ENCODE measurements around the gene HRK.

HRK gene

DNA sequence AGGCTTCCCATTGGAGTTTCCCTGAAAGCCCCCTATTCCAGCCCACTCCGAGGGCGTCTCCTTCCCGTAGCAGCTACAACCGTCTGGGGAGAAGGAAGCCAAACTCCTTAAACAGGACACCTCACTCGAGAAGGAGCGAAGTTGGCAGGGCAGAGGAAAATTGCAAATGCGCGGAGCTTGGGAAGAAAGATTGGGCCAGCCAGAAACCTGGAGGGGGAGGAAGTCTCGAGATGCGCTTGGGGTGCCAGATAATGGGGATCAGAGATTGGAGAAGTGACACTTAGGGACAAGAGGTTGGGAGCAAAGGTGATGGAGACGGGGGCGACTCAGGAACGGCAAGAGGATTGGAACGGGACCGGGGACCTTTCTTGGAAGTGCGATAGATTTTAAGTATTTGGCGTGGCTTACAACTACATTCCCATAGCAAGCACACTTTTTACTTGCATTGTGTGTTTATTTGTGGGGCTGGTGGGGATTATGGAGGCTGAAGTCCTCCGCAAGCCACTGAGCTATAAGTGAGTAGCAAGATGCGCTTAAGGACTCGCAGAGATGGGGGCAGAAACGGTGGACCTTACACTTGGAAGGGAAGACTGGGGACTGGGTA lies 926 bp downstream of the HRK start:
- TF ChIP-seq POLR2AphosphoS5 (IDR thresholded peaks at IDR 0.05; ENCODE audit: borderline replicate concordance, low read depth, low read length) (no peak), EZH2 (IDR thresholded peaks at IDR 0.05) (no peak), FOXP2 (optimal IDR thresholded peaks at IDR 0.05; ENCODE audit: control extremely low read depth, extremely low read length, insufficient read depth) (no peak)
- Histone ChIP-seq H3K36me3 (ENCODE audit: insufficient read depth, low read length) (no peaks in the 10 kb centered on the region), H3K4me3 (peak overlapping the region; percentile 75), H3K9me3 (ENCODE audit: low read depth, low read length) (no peaks in the 10 kb centered on the region), H3K27ac (no peak overlapping the region), H3K9ac (ENCODE audit: insufficient read length) (peak overlapping the region; percentile 57)
- no peak for DNase-seq (ENCODE audit: low read depth, low spot score)

- Histone ChIP-seq H3K4me3 (peak overlapping the region; percentile 75), H3K9me3 (ENCODE audit: low read depth, low read length) (no peaks in the 10 kb centered on the region), H3K9ac (ENCODE audit: insufficient read length) (peak overlapping the region; percentile 57), H3K36me3 (ENCODE audit: insufficient read depth, low read length) (no peaks in the 10 kb centered on the region), H3K27ac (no peak overlapping the region)
- no peak for DNase-seq (ENCODE audit: low read depth, low spot score)
- TF ChIP-seq EZH2 (IDR thresholded peaks at IDR 0.05) (no peak), FOXP2 (optimal IDR thresholded peaks at IDR 0.05; ENCODE audit: control extremely low read depth, extremely low read length, insufficient read depth) (no peak), POLR2AphosphoS5 (IDR thresholded peaks at IDR 0.05; ENCODE audit: borderline replicate concordance, low read depth, low read length) (no peak)
Measured at GRCh38 chr12:116879509-116880212, 1.6 kb downstream of the HRK start.

GRCh38 chr12:116878567-116879508 lies 2.4 kb downstream of the HRK start:
- DNase-seq (ENCODE audit: low read depth, low spot score) = no peak
- Histone ChIP-seq H3K36me3 (ENCODE audit: insufficient read depth, low read length) (no peaks in the 10 kb centered on the region), H3K27ac (no peak overlapping the region), H3K9ac (ENCODE audit: insufficient read length) (peak overlapping the region; percentile 55), H3K9me3 (ENCODE audit: low read depth, low read length) (no peaks in the 10 kb centered on the region), H3K4me3 (peak overlapping the region; percentile 75)
- no peak for TF ChIP-seq EZH2 (IDR thresholded peaks at IDR 0.05)

DNA sequence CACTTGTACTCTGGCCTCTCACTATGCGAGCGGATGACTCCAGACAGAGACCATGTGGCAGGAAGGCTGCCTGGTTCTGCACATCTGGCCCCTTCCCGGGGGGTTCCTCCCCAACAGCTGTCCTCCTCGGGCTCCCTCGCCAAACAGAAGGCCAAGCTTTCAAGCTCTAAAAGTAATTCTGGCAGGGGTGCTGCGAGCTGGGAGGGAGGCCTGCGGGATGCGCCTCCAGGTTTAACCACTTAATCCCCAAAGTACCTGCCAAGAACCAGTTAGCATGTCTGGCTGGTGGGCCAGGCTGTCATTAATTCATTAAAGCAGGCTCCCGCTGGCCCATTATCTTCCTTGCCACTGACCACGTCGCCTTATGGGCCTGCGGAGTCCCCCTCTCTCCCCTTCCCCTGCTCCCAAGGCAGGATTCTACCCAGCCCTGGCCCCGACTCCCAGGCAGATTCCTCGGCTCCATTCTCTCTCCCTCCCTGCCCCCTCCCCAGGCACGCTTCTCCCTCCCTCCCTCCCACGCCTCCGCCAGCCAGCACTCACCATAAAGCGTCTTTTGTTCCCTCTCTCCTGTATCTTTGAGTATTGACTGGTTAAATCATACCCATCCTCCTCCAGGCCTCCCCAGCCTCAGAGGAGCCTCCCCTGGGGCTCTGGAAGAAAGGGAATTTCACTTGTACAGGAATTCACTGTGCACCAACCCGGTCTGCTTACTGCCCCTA lies 4.9 kb downstream of the HRK start:
- 0 out of 2 replicates have a peak overlapping the region, but pooled peaks have one; percentile 25 for H3K27ac ChIP-seq
- peak overlapping the region; percentile 58 for H3K4me3 ChIP-seq
- no peaks in the 10 kb centered on the region for H3K36me3 ChIP-seq (ENCODE audit: insufficient read depth, low read length)
- H3K9ac ChIP-seq (ENCODE audit: insufficient read length) = no peak overlapping the region
- TF ChIP-seq FOXP2 (optimal IDR thresholded peaks at IDR 0.05; ENCODE audit: control extremely low read depth, extremely low read length, insufficient read depth) (no peak), POLR2AphosphoS5 (IDR thresholded peaks at IDR 0.05; ENCODE audit: borderline replicate concordance, low read depth, low read length) (no peak), EZH2 (IDR thresholded peaks at IDR 0.05) (no peak)
- H3K9me3 ChIP-seq (ENCODE audit: low read depth, low read length) = no peaks in the 10 kb centered on the region
- no peak for DNase-seq (ENCODE audit: low read depth, low spot score)

GRCh38 chr12:116874324-116874995 lies 6.8 kb downstream of the HRK start:
- Histone ChIP-seq H3K9me3 (ENCODE audit: low read depth, low read length) (no peaks in the 10 kb centered on the region), H3K9ac (ENCODE audit: insufficient read length) (no peak overlapping the region), H3K4me3 (no peak overlapping the region), H3K27ac (no peak overlapping the region), H3K36me3 (ENCODE audit: insufficient read depth, low read length) (no peaks in the 10 kb centered on the region)
- DNase-seq (ENCODE audit: low read depth, low spot score) = no peak
- TF ChIP-seq FOXP2 (optimal IDR thresholded peaks at IDR 0.05; ENCODE audit: control extremely low read depth, extremely low read length, insufficient read depth) = no peak
- TF ChIP-seq EZH2 (IDR thresholded peaks at IDR 0.05) = no peak
- TF ChIP-seq POLR2AphosphoS5 (IDR thresholded peaks at IDR 0.05; ENCODE audit: borderline replicate concordance, low read depth, low read length) = no peak

DNA sequence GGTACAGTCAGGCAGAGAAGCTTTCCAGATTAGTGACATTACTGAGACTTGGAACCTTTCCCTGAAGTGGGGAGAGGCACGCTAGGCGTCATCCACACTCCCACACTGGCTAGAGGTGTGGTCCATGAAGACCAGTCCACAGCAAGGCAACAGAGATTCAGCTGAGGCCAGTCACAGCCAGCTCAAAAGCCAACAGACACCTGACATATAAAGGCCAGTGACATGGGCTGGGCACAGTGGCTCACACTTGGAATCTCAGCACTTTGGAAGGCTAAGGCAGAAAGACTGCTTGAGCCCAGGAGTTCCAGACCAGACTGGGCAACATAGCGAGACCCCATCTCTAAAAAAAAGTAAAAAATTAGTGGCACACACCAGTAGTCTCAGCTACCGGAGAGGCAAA lies 10.9 kb downstream of the HRK start:
- Histone ChIP-seq H3K4me3 (no peak overlapping the region), H3K9ac (ENCODE audit: insufficient read length) (no peak overlapping the region), H3K27ac (no peak overlapping the region), H3K9me3 (ENCODE audit: low read depth, low read length) (no peaks in the 10 kb centered on the region), H3K36me3 (ENCODE audit: insufficient read depth, low read length) (no peaks in the 10 kb centered on the region)
- DNase-seq (ENCODE audit: low read depth, low spot score) = no peak
- no peak for TF ChIP-seq EZH2 (IDR thresholded peaks at IDR 0.05)
- TF ChIP-seq POLR2AphosphoS5 (IDR thresholded peaks at IDR 0.05; ENCODE audit: borderline replicate concordance, low read depth, low read length) = no peak
- TF ChIP-seq FOXP2 (optimal IDR thresholded peaks at IDR 0.05; ENCODE audit: control extremely low read depth, extremely low read length, insufficient read depth) = no peak

DNA sequence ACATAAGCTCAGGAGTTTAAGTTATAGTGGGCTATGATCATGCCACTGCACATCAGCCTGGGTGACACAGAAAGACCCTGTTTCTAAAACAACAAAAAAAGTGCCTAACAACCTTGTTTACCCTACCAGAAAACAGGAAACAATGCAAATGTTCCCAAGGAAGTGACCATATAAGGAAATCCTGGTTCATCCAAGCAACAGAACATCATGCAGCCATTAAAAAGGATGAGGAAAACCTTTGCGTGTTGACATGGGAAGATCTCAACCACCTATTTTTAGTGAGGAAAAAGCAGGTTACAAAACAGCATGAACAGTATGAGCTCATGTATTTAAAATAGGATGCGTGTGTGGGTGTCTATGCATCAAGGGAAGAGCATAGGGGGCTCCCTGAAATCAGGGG lies 13.7 kb downstream of the HRK start:
- Histone ChIP-seq H3K36me3 (ENCODE audit: insufficient read depth, low read length) (no peaks in the 10 kb centered on the region), H3K9ac (ENCODE audit: insufficient read length) (no peak overlapping the region), H3K9me3 (ENCODE audit: low read depth, low read length) (no peaks in the 10 kb centered on the region), H3K4me3 (no peak overlapping the region), H3K27ac (no peak overlapping the region)
- DNase-seq (ENCODE audit: low read depth, low spot score) = no peak
- TF ChIP-seq FOXP2 (optimal IDR thresholded peaks at IDR 0.05; ENCODE audit: control extremely low read depth, extremely low read length, insufficient read depth) = no peak
- no peak for TF ChIP-seq POLR2AphosphoS5 (IDR thresholded peaks at IDR 0.05; ENCODE audit: borderline replicate concordance, low read depth, low read length)
- no peak for TF ChIP-seq EZH2 (IDR thresholded peaks at IDR 0.05)
